Fibroblast of lung (primary cell): Measurements from ENCODE around the gene RAB1B. TPM values are rescaled to one million over a fixed set of nuclear protein-coding genes. Genes with fewer than 3 reads are reported as not detected.
"Not testable (repeated sequence)": the region's sequence is repeated elsewhere in the genome, so short reads cannot be mapped to it uniquely, and the experiment has no call there.

ENCODE experiments used
- DNase-seq, 2 donors: peaks; one replicate each; pipeline versions ENCODE4 v3.0.0 to v3.0.0-alpha.2; 2010; ENCODE audit warnings: low read depth in 2 of 2
- H2AFZ ChIP-seq: 2 replicates; pipeline ENCODE4 v1.5.1; 2012; ENCODE audit warnings: low read length, control low read depth, inconsistent platforms
- H3K27ac ChIP-seq: 2 replicates; pipeline ENCODE4 v1.5.1; 2011; ENCODE audit warnings: low read length, control low read depth; ENCODE audit not compliant: insufficient read depth
- H3K27me3 ChIP-seq: 2 replicates; pipeline ENCODE4 v1.5.1; 2011; ENCODE audit warnings: mild to moderate bottlenecking, low read length; ENCODE audit not compliant: control insufficient read depth, insufficient read depth
- H3K36me3 ChIP-seq: 2 replicates; pipeline ENCODE4 v1.5.1; 2011; ENCODE audit warnings: low read length; ENCODE audit not compliant: control insufficient read depth, insufficient read depth
- H3K4me1 ChIP-seq: 2 replicates; pipeline ENCODE4 v1.5.1; 2011; ENCODE audit warnings: low read length; ENCODE audit not compliant: control insufficient read depth, insufficient read depth; ENCODE audit errors: extremely low read depth
- H3K4me2 ChIP-seq: 2 replicates; pipeline ENCODE4 v1.5.1; 2011; ENCODE audit warnings: low read length, control low read depth; ENCODE audit not compliant: insufficient read depth; ENCODE audit errors: extremely low read depth
- H3K4me3 ChIP-seq, 4 experiments: fragments of 200-600 bp in 1 of 4; sonication (generic) in 1 of 4; replicated peaks in 1 of 4; 2 replicates each; pipeline ENCODE4 v1.5.1; 2011 to 2016; ENCODE audit warnings: low read length in 4 of 4, low read depth in 3 of 4, mild to moderate bottlenecking in 3 of 4, control low read depth in 2 of 4, inconsistent platforms in 1 of 4, mixed read lengths in 1 of 4; ENCODE audit not compliant: insufficient read depth in 1 of 4; ENCODE audit errors: control extremely low read depth in 1 of 4
- H3K79me2 ChIP-seq: 2 replicates; pipeline ENCODE4 v1.5.1; 2012; ENCODE audit warnings: mild to moderate bottlenecking, low read length, inconsistent platforms; ENCODE audit not compliant: control insufficient read depth, insufficient read depth
- H3K9ac ChIP-seq: 2 replicates; pipeline ENCODE4 v1.5.1; 2011; ENCODE audit warnings: mild to moderate bottlenecking, low read length, control low read depth; ENCODE audit not compliant: insufficient read depth
- H3K9me3 ChIP-seq: 2 replicates; pipeline ENCODE4 v1.5.1; 2012; ENCODE audit warnings: low read depth, low read length; ENCODE audit not compliant: control insufficient read depth, insufficient read depth
- H4K20me1 ChIP-seq: 2 replicates; pipeline ENCODE4 v1.5.1; 2011; ENCODE audit warnings: low read length; ENCODE audit not compliant: control insufficient read depth, insufficient read depth; ENCODE audit errors: extremely low read depth
- EZH2 ChIP-seq: IDR thresholded peaks from 2 replicates; pipeline ENCODE4 v1.5.1; 2012; ENCODE audit warnings: low read length, control low read depth, mild to moderate bottlenecking; ENCODE audit errors: missing control alignments
- polyA plus RNA-seq, 2 donors: library from polyadenylated mRNA; depleted of rRNA in 1 of 2; stranded (reverse) in 1 of 2; unstranded in 1 of 2; fragments of >200 nt; gene quantifications; 2 replicates each; pipeline ENCODE4 v1.2.1, GENCODE V29; 2011 to 2012; ENCODE audit warnings: missing spikeins in 1 of 2
- total RNA-seq: library from RNA; depleted of rRNA; stranded (reverse); fragments of >200 nt; gene quantifications from 2 replicates; pipeline ENCODE4 v1.2.1, GENCODE V29; 2014
- TF ChIP-seq, protein P1 (sequence below), 2 donors: IDR thresholded peaks in 1 of 2; conservative IDR thresholded peaks in 1 of 2; 1 replicate in 1 of 2; 2 replicates in 1 of 2; pipeline ENCODE4 v1.5.1; 2011 to 2012; ENCODE audit warnings: low read length in 2 of 2, control low read depth in 1 of 2, inconsistent platforms in 1 of 2, low read depth in 1 of 2, mild to moderate bottlenecking in 1 of 2

RAB1B gene
- total and polyA plus RNA-seq, 2 donors (not counting 1 experiment from before 2014, with no cell fraction given) = 63.6 to 140 TPM

DNA sequence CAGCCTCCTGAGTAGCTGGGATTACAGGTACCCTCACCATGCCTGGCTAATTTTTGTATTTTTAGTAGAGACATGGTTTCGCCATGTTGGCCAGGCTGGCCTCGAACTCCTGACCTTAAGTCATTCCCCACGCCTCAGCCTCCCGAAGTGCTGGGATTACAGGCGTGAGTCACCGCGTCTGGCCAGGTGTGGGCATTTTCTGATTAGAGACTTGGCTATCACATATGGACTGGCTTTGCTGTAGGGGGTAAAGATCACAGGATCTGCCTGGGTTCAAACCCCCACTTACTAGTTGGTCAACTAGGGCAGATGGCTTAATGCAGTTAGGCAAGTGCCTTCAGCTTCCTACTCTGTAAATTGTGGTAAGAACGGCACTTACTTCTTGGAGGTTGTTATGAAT lies 41.9 kb downstream of the RAB1B start:
- no peak overlapping the region for H3K4me2 ChIP-seq
- H3K9ac ChIP-seq = no peak overlapping the region
- H2AFZ ChIP-seq = no peak overlapping the region
- H3K4me1 ChIP-seq = no peaks in the 10 kb centered on the region
- no peak for TF ChIP-seq EZH2
- TF ChIP-seq, protein P1, sequence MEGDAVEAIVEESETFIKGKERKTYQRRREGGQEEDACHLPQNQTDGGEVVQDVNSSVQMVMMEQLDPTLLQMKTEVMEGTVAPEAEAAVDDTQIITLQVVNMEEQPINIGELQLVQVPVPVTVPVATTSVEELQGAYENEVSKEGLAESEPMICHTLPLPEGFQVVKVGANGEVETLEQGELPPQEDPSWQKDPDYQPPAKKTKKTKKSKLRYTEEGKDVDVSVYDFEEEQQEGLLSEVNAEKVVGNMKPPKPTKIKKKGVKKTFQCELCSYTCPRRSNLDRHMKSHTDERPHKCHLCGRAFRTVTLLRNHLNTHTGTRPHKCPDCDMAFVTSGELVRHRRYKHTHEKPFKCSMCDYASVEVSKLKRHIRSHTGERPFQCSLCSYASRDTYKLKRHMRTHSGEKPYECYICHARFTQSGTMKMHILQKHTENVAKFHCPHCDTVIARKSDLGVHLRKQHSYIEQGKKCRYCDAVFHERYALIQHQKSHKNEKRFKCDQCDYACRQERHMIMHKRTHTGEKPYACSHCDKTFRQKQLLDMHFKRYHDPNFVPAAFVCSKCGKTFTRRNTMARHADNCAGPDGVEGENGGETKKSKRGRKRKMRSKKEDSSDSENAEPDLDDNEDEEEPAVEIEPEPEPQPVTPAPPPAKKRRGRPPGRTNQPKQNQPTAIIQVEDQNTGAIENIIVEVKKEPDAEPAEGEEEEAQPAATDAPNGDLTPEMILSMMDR (conservative IDR thresholded peaks at IDR 0.05 in 1 of 2, IDR thresholded peaks at IDR 0.05 in 1 of 2; ENCODE audit: low read depth in 1 of 2, low read length in 2 of 2) = no peak
- peaks cover 18% of the 10 kb centered on the region for H3K79me2 ChIP-seq
- peaks cover 4% of the 10 kb centered on the region for H3K36me3 ChIP-seq
- no peaks in the 10 kb centered on the region for H4K20me1 ChIP-seq
- no peak overlapping the region for H3K4me3 ChIP-seq
- no peak overlapping the region for H3K27ac ChIP-seq
- no peaks in the 10 kb centered on the region for H3K9me3 ChIP-seq
- DNase-seq = no peak
- H3K27me3 ChIP-seq = no peaks in the 10 kb centered on the region

- not testable (repeated sequence) for DNase-seq, H3K27me3 ChIP-seq, H3K27ac ChIP-seq, H3K4me3 ChIP-seq, H4K20me1 ChIP-seq, H2AFZ ChIP-seq, H3K4me2 ChIP-seq, H3K9me3 ChIP-seq, H3K9ac ChIP-seq, H3K36me3 ChIP-seq, H3K4me1 ChIP-seq
- H3K79me2 ChIP-seq = peaks cover 24% of the 10 kb centered on the region
Observed at GRCh38 chr11:66310803-66311440, 42.5 kb downstream of the RAB1B start.

GRCh38 chr11:66311470-66311964 lies 43.1 kb downstream of the RAB1B start:
- Histone ChIP-seq H2AFZ (no peak overlapping the region), H3K27me3 (no peaks in the 10 kb centered on the region), H3K9ac (no peak overlapping the region), H3K27ac (peak overlapping the region; percentile 84), H3K4me2 (peak overlapping the region; percentile 49), H3K4me3 (peak overlapping the region in 3 of 4 experiments; percentile 13 to 71 (median 63)), H4K20me1 (no peaks in the 10 kb centered on the region), H3K79me2 (peaks cover 30% of the 10 kb centered on the region), H3K9me3 (no peaks in the 10 kb centered on the region), H3K4me1 (no peaks in the 10 kb centered on the region), H3K36me3 (peaks cover 7% of the 10 kb centered on the region)
- TF ChIP-seq EZH2 = no peak
- TF ChIP-seq, protein P1 (conservative IDR thresholded peaks at IDR 0.05 in 1 of 2, IDR thresholded peaks at IDR 0.05 in 1 of 2; ENCODE audit: low read depth in 1 of 2, low read length in 2 of 2) = no peak
- no peak for DNase-seq
